K562 (cell line): ENCODE measurements around the gene ABITRAM. TPM values are rescaled to one million over a fixed set of nuclear protein-coding genes. Genes with fewer than 3 reads are reported as not detected.

ENCODE experiments used
- ATAC-seq: fragments of 200-7000 bp; cut with Tn5 transposase; 3 replicates; pipeline ENCODE4 v1.9.1; 2020; ENCODE audit warnings: moderate library complexity
- BruUV-seq: library from RNA; stranded (reverse); fragments of 400-500 nt; replicated peaks from 2 replicates; lab custom pipeline; 2021; lab: Mats Ljungman, UMichigan
- CTCF ChIA-PET: fragments of 300-600 bp; formaldehyde crosslinking; extraction: SDS; loops from one replicate; lab custom pipeline; 2021; ENCODE audit warnings: low intra/inter-chr PET ratio; lab: Yijun Ruan, JAX
- POLR2A ChIA-PET: fragments of 300-600, 350-650 bp; sonication (Branson Sonifier 250); formaldehyde crosslinking; extraction: SDS; loops from one replicate; lab custom pipeline; 2021; ENCODE audit warnings: antibody characterized with exemption, inconsistent platforms; lab: Yijun Ruan, JAX
- DNase-seq, 4 experiments: peaks; one replicate each; pipeline versions ENCODE4 v3.0.0 to v3.0.0-alpha.2; 2011 to 2018; ENCODE audit warnings: low spot score in 3 of 4, mixed read lengths in 3 of 4; ENCODE audit errors: extremely low read depth in 1 of 4
- FAIRE-seq: peaks from 2 replicates; lab custom pipeline; 2011; peaks lifted over from hg19 to GRCh38; lab: Jason Lieb, UNC
- H2AFZ ChIP-seq: 2 replicates; pipeline ENCODE4 v1.6.0; 2011; ENCODE audit warnings: low read depth, low read length, control low read depth, inconsistent platforms
- H3K27ac ChIP-seq: fragments of 200-600 bp; 3 replicates; pipeline ENCODE4 v1.8.0; 2011; ENCODE audit warnings: low read depth, mild to moderate bottlenecking, control low read depth, inconsistent platforms, low read length, moderate library complexity, mixed read lengths; ENCODE audit errors: extremely low read depth
- H3K27me3 ChIP-seq, 2 experiments: fragments of 300-600 bp in 1 of 2; 2 replicates in 1 of 2; 3 replicates in 1 of 2; pipeline versions ENCODE4 v1.6.0 to v1.8.0; 2011; ENCODE audit warnings: inconsistent platforms in 2 of 2, low read length in 2 of 2, mild to moderate bottlenecking in 1 of 2, mixed read lengths in 1 of 2, moderate library complexity in 1 of 2; ENCODE audit not compliant: control insufficient read depth in 2 of 2, insufficient read depth in 2 of 2
- H3K36me3 ChIP-seq: fragments of 300-600 bp; 3 replicates; pipeline ENCODE4 v1.8.0; 2011; ENCODE audit warnings: mild to moderate bottlenecking, low read length, inconsistent platforms; ENCODE audit not compliant: control insufficient read depth, insufficient read depth
- H3K4me1 ChIP-seq, 2 experiments: fragments of 200-600 bp in 1 of 2; replicated peaks in 1 of 2; 2 replicates in 1 of 2; 3 replicates in 1 of 2; pipeline versions ENCODE4 v1.5.1 to v1.8.0; 2011; ENCODE audit warnings: inconsistent platforms in 2 of 2, low read length in 2 of 2, mild to moderate bottlenecking in 1 of 2, mixed read lengths in 1 of 2, moderate library complexity in 1 of 2; ENCODE audit not compliant: control insufficient read depth in 2 of 2, insufficient read depth in 2 of 2
- H3K4me2 ChIP-seq: 2 replicates; pipeline ENCODE4 v1.6.1; 2011; ENCODE audit warnings: low read length, control low read depth, inconsistent platforms, mixed read lengths; ENCODE audit not compliant: insufficient read depth
- H3K4me3 ChIP-seq: fragments of 200-600 bp; sonication (generic), shearing (Covaris generic); 2 replicates; pipeline ENCODE4 v1.5.1; 2016; ENCODE audit warnings: control low read depth, inconsistent platforms
- H3K79me2 ChIP-seq: fragments of 200-600 bp; 3 replicates; pipeline ENCODE4 v1.8.0; 2011; ENCODE audit warnings: low read length, inconsistent platforms; ENCODE audit not compliant: control insufficient read depth, insufficient read depth
- H3K9ac ChIP-seq, 2 experiments: 2 replicates each; pipeline versions ENCODE4 v1.6.0 to v1.6.1; 2011; ENCODE audit warnings: low read depth in 2 of 2, low read length in 2 of 2, control low read depth in 1 of 2, inconsistent platforms in 1 of 2, mild to moderate bottlenecking in 1 of 2, mixed read lengths in 1 of 2; ENCODE audit not compliant: insufficient read depth in 1 of 2
- H3K9me1 ChIP-seq: one replicate; pipeline ENCODE4 v1.6.0; 2011; ENCODE audit warnings: inconsistent platforms, mild to moderate bottlenecking, low read length, moderate library complexity; ENCODE audit not compliant: control insufficient read depth, insufficient read depth
- H3K9me3 ChIP-seq: replicated peaks from 2 replicates; pipeline ENCODE4 v1.5.1; 2011; ENCODE audit warnings: low read depth, low read length, inconsistent platforms; ENCODE audit not compliant: control insufficient read depth, insufficient read depth
- H4K20me1 ChIP-seq: replicated peaks from 2 replicates; pipeline ENCODE4 v1.6.1; 2011; ENCODE audit warnings: low read length, inconsistent platforms, mixed read lengths; ENCODE audit not compliant: control insufficient read depth, insufficient read depth
- BRD9 ChIP-seq: fragments of 450-650 bp; IDR thresholded peaks from 2 replicates; pipeline ENCODE4 v1.6.1; 2018; ENCODE audit warnings: low read depth; ENCODE audit not compliant: partially characterized antibody
- CCAR2 ChIP-seq: fragments of 200-400 bp; formaldehyde crosslinking; IDR thresholded peaks from 2 replicates; pipeline ENCODE4 v1.6.1; 2017; ENCODE audit warnings: mild to moderate bottlenecking, low read depth, low read length
- CHCHD3 ChIP-seq: fragments of 250-450 bp; sonication (Bioruptor Pico); IDR thresholded peaks from 2 replicates; pipeline ENCODE4 v2.1.2; 2022; ENCODE audit warnings: mild to moderate bottlenecking
- CSDE1 ChIP-seq, 2 experiments: fragments of 450-650 bp; IDR thresholded peaks; 2 replicates each; pipeline ENCODE4 v1.6.1; 2016; ENCODE audit warnings: mild to moderate bottlenecking in 1 of 2
- ELF2 ChIP-seq: fragments of 250-450 bp; sonication (Bioruptor Pico); IDR thresholded peaks from 2 replicates; pipeline ENCODE4 v1.5.0; 2021; ENCODE audit warnings: mild to moderate bottlenecking
- ESRRB ChIP-seq: fragments of 250-450 bp; sonication (Bioruptor Pico); IDR thresholded peaks from 2 replicates; pipeline ENCODE4 v1.5.0; 2020; ENCODE audit warnings: mild to moderate bottlenecking, moderate library complexity, borderline replicate concordance
- FOXP4 ChIP-seq: sonication (generic); formaldehyde crosslinking; IDR thresholded peaks from 2 replicates; pipeline ENCODE4 v1.8.0; 2022; ENCODE audit warnings: mild to moderate bottlenecking, missing genetic modification reagents, borderline replicate concordance
- HDAC1 ChIP-seq, 2 experiments: fragments of 450-650 bp; IDR thresholded peaks; 2 replicates each; pipeline ENCODE4 v1.6.1; 2016 to 2017; ENCODE audit warnings: inconsistent platforms in 1 of 2, mild to moderate bottlenecking in 1 of 2, moderate library complexity in 1 of 2
- HLTF ChIP-seq: fragments of 450-650 bp; IDR thresholded peaks from 2 replicates; pipeline ENCODE4 v1.6.1; 2016
- KHSRP ChIP-seq: fragments of 450-650 bp; IDR thresholded peaks from 2 replicates; pipeline ENCODE4 v1.6.1; 2017
- MAFK ChIP-seq: IDR thresholded peaks from 2 replicates; pipeline ENCODE4 v1.6.1; 2011; ENCODE audit warnings: low read length, improper control_type of control experiment
- MTA1 ChIP-seq: fragments of 450-650 bp; IDR thresholded peaks from 2 replicates; pipeline ENCODE4 v1.6.1; 2017; ENCODE audit warnings: borderline replicate concordance
- MTA2 ChIP-seq: fragments of 450-650 bp; IDR thresholded peaks from 2 replicates; pipeline ENCODE4 v1.6.1; 2016; ENCODE audit warnings: low read depth
- MYC ChIP-seq, 2 experiments: fragments of 250-450 bp in 1 of 2; sonication (Bioruptor Pico) in 1 of 2; IDR thresholded peaks; 2 replicates each; pipeline versions ENCODE4 v1.5.1 to v1.6.1; 2012 to 2021; ENCODE audit warnings: low read depth in 2 of 2, borderline replicate concordance in 1 of 2, improper control_type of control experiment in 1 of 2, low read length in 1 of 2, mild to moderate bottlenecking in 1 of 2, moderate library complexity in 1 of 2
- TARDBP ChIP-seq: fragments of 450-650 bp; IDR thresholded peaks from 2 replicates; pipeline ENCODE4 v1.6.1; 2016
- TRIM25 ChIP-seq: fragments of 450-650 bp; IDR thresholded peaks from 2 replicates; pipeline ENCODE4 v1.7.0; 2016; ENCODE audit warnings: borderline replicate concordance
- ZBTB12 ChIP-seq: fragments of 250-450 bp; sonication (Bioruptor Pico); IDR thresholded peaks from 2 replicates; pipeline ENCODE4 v1.4.0; 2020
- ZBTB34 ChIP-seq: fragments of 250-450 bp; sonication (Bioruptor Pico); IDR thresholded peaks from 2 replicates; pipeline ENCODE4 v1.8.0; 2021; ENCODE audit warnings: mild to moderate bottlenecking, moderate library complexity
- ZNF263 ChIP-seq: sonication (generic); formaldehyde crosslinking; IDR thresholded peaks from 2 replicates; pipeline ENCODE4 v1.8.0; 2022; ENCODE audit warnings: mild to moderate bottlenecking, missing genetic modification reagents, borderline replicate concordance
- ZNF695 ChIP-seq: fragments of 450-650 bp; formaldehyde crosslinking; IDR thresholded peaks from 2 replicates; pipeline ENCODE4 v1.4.0; 2020; ENCODE audit warnings: mild to moderate bottlenecking, moderate library complexity
- in situ Hi-C: fragments of 300-500 bp; cut with MboI; formaldehyde crosslinking; loops from 4 replicates; pipeline ENCODE4 v1.15.0; 2018; ENCODE audit warnings: inconsistent platforms, mixed read lengths
- intact Hi-C: fragments of 100-400 bp; cut with micrococcal nuclease; formaldehyde crosslinking; loops from 2 replicates; pipeline ENCODE4 v1.14.2; 2022
- polyA plus RNA-seq, 8 experiments: library from polyadenylated mRNA; depleted of rRNA in 4 of 8; stranded (reverse) in 5 of 8; unstranded in 3 of 8; fragments of >200 nt; fragmentation: Nextera tagmentation in 2 of 8; fragmentation: Illumina TruSeq in 1 of 8; extraction: Ambion mirVana in 2 of 8; extraction: Trizol in 1 of 8; gene quantifications; 2 replicates each; pipeline versions ENCODE4 v1.2.1 to v1.2.3, GENCODE V29; 2011 to 2014; ENCODE audit warnings: inconsistent platforms in 1 of 8, missing spikeins in 1 of 8
- total RNA-seq, 7 experiments: library from RNA; depleted of rRNA in 6 of 7; stranded (reverse); fragments of >200 nt in 6 of 7; fragmentation: Illumina TruSeq in 2 of 7; extraction: Trizol in 2 of 7; gene quantifications; 2 replicates each; pipeline versions ENCODE4 v1.2.1 to v1.2.3, GENCODE V29; 2011 to 2021; ENCODE audit warnings: low replicate concordance in 1 of 7

Gene ABITRAM
- total and polyA plus RNA-seq, 9 of the 15 experiments (the other 6 are each of a cell fraction or from before 2014, with no cell fraction given) = 8.9 to 47.6 (median 28.4) TPM

- no peak overlapping the region for H3K4me3 ChIP-seq
- no peaks in the 10 kb centered on the region for H3K9me3 ChIP-seq
- intact Hi-C loops = no loop called here
- H3K79me2 ChIP-seq = no peaks in the 10 kb centered on the region
- H3K36me3 ChIP-seq = peaks cover 11% of the 10 kb centered on the region
- no peaks in the 10 kb centered on the region for H3K27me3 ChIP-seq
- no peak overlapping the region for H3K9ac ChIP-seq
- H3K27ac ChIP-seq = no peak overlapping the region
- no peaks in the 10 kb centered on the region for H4K20me1 ChIP-seq
- no TSS peak for BruUV-seq
- POLR2A ChIA-PET = interaction anchor here (1.1 kb wide), 1 partner anchor 15 kb away, joined by 3 read pairs; no protein-coding TSS in a partner anchor
- CTCF ChIA-PET = no interaction called here
- in situ Hi-C loops = no loop called here
- peaks cover 0 to 5% of the 10 kb centered on the region in 2 experiments; a peak in 3 of 5 replicates for H3K4me1 ChIP-seq
- no peaks in the 10 kb centered on the region for H3K9me1 ChIP-seq
- DNase-seq (no peak), FAIRE-seq (no peak), ATAC-seq (0 out of 3 replicates have a peak, but pooled peaks have one; percentile 47)
- no peak overlapping the region for H3K4me2 ChIP-seq
- H2AFZ ChIP-seq = no peak overlapping the region
- TF ChIP-seq ELF2 (CRISPR knock-in tag) (no peak), ESRRB (CRISPR knock-in tag) (no peak), HLTF (no peak), CSDE1 (IDR thresholded peaks at IDR 0.05) (no peak), ZNF263 (CRISPR knock-in tag) (no peak), MTA1 (no peak), MTA2 (no peak), TRIM25 (no peak), TARDBP (no peak), CHCHD3 (CRISPR knock-in tag) (no peak), HDAC1 (IDR thresholded peaks at IDR 0.05) (no peak), ZNF695 (CRISPR knock-in tag) (no peak), CCAR2 (no peak), KHSRP (no peak), MYC (IDR thresholded peaks at IDR 0.05; ENCODE audit: low read depth, low read length) (no peak), MYC (CRISPR knock-in tag; IDR thresholded peaks at IDR 0.05; ENCODE audit: borderline replicate concordance, low read depth) (no peak), ZBTB34 (CRISPR knock-in tag) (no peak), FOXP4 (CRISPR knock-in tag) (no peak), BRD9 (no peak), MAFK (no peak), ZBTB12 (CRISPR knock-in tag) (no peak)
Observed at GRCh38 chr9:108956631-108957026, 22.4 kb downstream of the ABITRAM start.
